Esophagus (tissue), 2 donors: ENCODE measurements around the gene FLRT3. TPM values are rescaled to one million over a fixed set of nuclear protein-coding genes. Genes with fewer than 3 reads are reported as not detected.

ENCODE experiments used
- H3K27ac ChIP-seq, 2 donors: one replicate each; pipeline ENCODE4 v1.5.1; 2013; ENCODE audit warnings: low read depth in 2 of 2, mild to moderate bottlenecking in 2 of 2, inconsistent platforms in 1 of 2, low read length in 1 of 2, moderate library complexity in 1 of 2
- H3K27me3 ChIP-seq, 2 donors: one replicate each; pipeline ENCODE4 v1.6.1; 2013; ENCODE audit warnings: low read length in 2 of 2, control low read depth in 1 of 2, mild to moderate bottlenecking in 1 of 2; ENCODE audit not compliant: insufficient read depth in 2 of 2, control insufficient read depth in 1 of 2
- H3K36me3 ChIP-seq, 2 donors: one replicate each; pipeline ENCODE4 v1.6.1; 2013; ENCODE audit warnings: low read length in 1 of 2; ENCODE audit not compliant: control insufficient read depth in 2 of 2, insufficient read depth in 2 of 2
- H3K4me1 ChIP-seq, 2 donors: one replicate each; pipeline ENCODE4 v1.6.1; 2013; ENCODE audit warnings: low read length in 1 of 2; ENCODE audit not compliant: control insufficient read depth in 2 of 2, insufficient read depth in 2 of 2
- H3K4me3 ChIP-seq, 2 donors: one replicate each; pipeline ENCODE4 v1.5.1; 2013; ENCODE audit warnings: low read length in 2 of 2, mild to moderate bottlenecking in 2 of 2, low read depth in 1 of 2, moderate library complexity in 1 of 2
- H3K9me3 ChIP-seq, 2 donors: one replicate each; pipeline ENCODE4 v1.6.1; 2013; ENCODE audit warnings: mild to moderate bottlenecking in 2 of 2, low read depth in 1 of 2, low read length in 1 of 2, moderate library complexity in 1 of 2; ENCODE audit not compliant: control insufficient read depth in 2 of 2, insufficient read depth in 1 of 2
- WGBS, 2 donors: extraction: QIAGEN DNeasy Blood & Tissue Kit; methylation state at CpG; one replicate each; pipeline ENCODE4 v1.1.7; 2013; 5-methylcytosine and 5-hydroxymethylcytosine counted together
- polyA plus RNA-seq, 2 donors: library from polyadenylated mRNA; stranded (reverse); fragments of 200-250 nt; gene quantifications; one replicate each; pipeline ENCODE4 v1.2.3, GENCODE V29; 2013
- donor health status: healthy with polysubstance abuse.
- donor health status: Bipolar disorder and iron deficiency.

Gene FLRT3
- polyA plus RNA-seq, 2 donors, result 0.42 to 0.90 TPM

- Histone ChIP-seq H3K4me1 (no peaks in the 10 kb centered on the region), H3K4me3 (no peak overlapping the region), H3K36me3 (no peaks in the 10 kb centered on the region), H3K27me3 (no peaks in the 10 kb centered on the region), H3K27ac (no peak overlapping the region), H3K9me3 (no peaks in the 10 kb centered on the region)
- 61 to 77% methylated on average over 2 of the region's 2 CpGs for WGBS, 2 donors
These were observed 4.5 kb downstream of the FLRT3 start for GRCh38 chr20:14332866-14333265.

DNA sequence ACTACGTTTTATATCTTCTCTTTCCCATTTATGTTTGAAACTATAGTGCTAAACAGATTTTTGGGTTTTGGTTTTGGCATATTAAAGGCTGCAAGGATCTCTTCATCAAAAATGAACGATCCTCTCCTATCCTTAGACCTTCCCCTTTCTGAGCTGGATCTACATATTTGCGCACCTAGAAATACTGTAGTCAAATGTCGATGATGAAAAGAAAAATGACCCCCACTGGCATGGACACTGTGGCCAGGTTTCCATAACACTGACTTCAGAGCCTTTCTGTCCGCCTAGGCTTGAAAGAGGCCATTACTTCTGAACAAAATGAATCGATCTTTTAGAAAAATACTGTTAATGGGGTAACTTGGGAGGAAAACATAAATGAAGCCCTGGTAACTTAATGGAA lies 5.8 kb downstream of the FLRT3 start:
- WGBS, 2 donors, result 85 to 87% methylated on average over 6 of the region's 6 CpGs
- Histone ChIP-seq H3K9me3 (no peaks in the 10 kb centered on the region), H3K27ac (no peak overlapping the region), H3K36me3 (no peaks in the 10 kb centered on the region), H3K4me3 (no peak overlapping the region), H3K27me3 (no peaks in the 10 kb centered on the region), H3K4me1 (no peaks in the 10 kb centered on the region)

DNA sequence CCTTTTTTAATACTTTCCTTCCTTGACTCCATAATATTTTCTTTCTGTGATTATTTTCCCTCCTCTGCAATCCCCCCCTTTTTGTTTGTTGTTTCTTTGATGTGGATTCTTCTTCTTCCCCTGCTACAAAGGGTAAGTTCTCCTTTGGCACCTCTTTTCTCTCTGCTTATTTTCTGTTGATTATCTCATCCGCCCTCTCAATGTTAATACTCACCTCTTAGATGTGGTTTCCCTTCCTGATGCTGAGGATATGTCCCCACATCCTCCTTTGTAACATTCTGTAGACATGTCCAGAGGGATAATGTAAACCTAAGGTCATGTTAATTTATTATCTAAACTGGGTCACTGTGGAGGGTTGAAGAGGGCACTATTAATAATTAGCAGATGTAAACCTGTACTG lies 17.7 kb downstream of the FLRT3 start:
- Histone ChIP-seq H3K36me3 (no peaks in the 10 kb centered on the region), H3K27ac (no peak overlapping the region), H3K9me3 (no peaks in the 10 kb centered on the region), H3K4me1 (no peaks in the 10 kb centered on the region), H3K27me3 (no peaks in the 10 kb centered on the region), H3K4me3 (no peak overlapping the region)
- WGBS, 2 donors, result 80 to 88% methylated on average over 1 of the region's 1 CpG

DNA sequence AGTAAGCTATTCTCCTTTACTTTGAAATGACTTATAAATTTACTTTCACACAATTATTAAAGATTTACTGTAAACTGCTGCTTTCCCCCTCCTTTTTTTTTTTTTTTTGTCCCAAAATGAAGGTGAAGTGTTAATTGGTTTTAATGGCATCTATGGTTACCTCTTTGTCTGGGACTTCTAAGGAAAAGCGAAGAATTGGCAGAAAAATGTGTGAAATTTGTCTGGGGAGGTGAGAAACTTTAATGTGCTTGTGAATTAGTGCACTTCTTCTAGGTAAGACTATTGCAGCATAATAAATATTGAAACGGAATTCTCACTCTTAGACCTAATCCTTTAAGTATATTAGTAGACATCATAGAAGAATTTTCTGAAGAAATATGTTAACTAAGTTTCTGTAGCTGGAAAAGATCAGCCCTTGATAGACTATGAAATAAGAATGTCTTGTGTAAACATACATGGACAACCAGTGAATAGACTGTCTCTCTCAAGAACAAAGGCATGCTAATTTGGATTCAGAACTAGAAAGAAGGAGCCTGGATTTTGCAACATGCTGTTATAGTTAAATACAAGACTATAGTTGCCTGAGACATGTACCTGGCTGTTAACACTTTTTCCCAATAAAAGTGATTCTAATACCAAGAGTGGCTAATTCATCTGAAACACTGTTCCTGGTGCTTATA lies 23.9 kb downstream of the FLRT3 start:
- WGBS, 2 donors, result 51 to 68% methylated on average over 2 of the region's 2 CpGs

DNA sequence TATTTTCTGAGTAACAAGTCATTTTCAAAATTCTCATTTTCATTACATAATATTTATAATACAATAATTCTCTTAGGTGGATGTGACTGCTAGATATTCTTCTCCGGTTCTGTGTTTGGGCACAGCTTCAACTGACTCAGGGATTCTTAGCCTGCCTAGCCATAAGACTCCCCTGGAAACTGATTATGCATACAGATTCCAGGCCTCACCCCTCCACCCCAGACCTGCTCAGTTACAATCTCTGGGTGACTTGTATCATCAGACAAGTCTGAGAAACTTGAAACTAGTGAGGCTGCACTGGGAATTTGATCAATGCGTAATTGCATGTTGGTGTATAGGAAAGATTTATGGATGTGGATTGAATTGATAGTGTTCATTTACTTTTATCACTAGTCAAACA lies 25.4 kb downstream of the FLRT3 start:
- Histone ChIP-seq H3K36me3 (no peaks in the 10 kb centered on the region), H3K4me1 (no peaks in the 10 kb centered on the region), H3K27me3 (no peaks in the 10 kb centered on the region), H3K9me3 (no peaks in the 10 kb centered on the region), H3K27ac (no peak overlapping the region), H3K4me3 (no peak overlapping the region)
- WGBS, 2 donors, result 94 to 95% methylated on average over 2 of the region's 2 CpGs

More for the DNA sequence above, 23.9 kb downstream of the FLRT3 start:
- Histone ChIP-seq H3K36me3 (no peaks in the 10 kb centered on the region), H3K27ac (no peak overlapping the region), H3K4me3 (no peak overlapping the region), H3K9me3 (no peaks in the 10 kb centered on the region), H3K27me3 (no peaks in the 10 kb centered on the region), H3K4me1 (no peaks in the 10 kb centered on the region)

- Histone ChIP-seq H3K4me1 (no peaks in the 10 kb centered on the region), H3K36me3 (no peaks in the 10 kb centered on the region), H3K27ac (no peak overlapping the region), H3K9me3 (no peaks in the 10 kb centered on the region), H3K27me3 (no peaks in the 10 kb centered on the region), H3K4me3 (no peak overlapping the region)
- WGBS, 2 donors, result 89 to 91% methylated on average over 5 of the region's 5 CpGs
These were observed 26.3 kb downstream of the FLRT3 start for GRCh38 chr20:14310977-14311627.

DNA sequence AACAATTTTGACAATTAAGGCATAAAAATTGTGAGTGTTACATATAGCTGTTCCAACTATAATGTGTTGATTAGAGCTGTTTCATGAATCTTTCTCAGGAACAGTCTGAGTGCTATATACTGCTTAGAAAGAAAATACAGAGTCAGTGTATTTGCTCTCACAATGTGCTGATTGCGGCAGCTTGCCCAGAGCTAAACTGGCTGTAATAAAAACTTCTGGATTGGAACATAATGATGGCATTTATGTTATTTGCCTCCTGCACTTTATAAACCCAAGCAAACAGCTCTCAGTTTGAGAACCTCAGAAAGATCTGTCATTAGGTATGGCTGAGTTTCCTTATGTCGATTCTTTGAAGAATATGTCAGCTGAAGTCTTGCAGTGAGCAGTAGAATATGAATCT lies 29.5 kb downstream of the FLRT3 start:
- Histone ChIP-seq H3K4me1 (no peaks in the 10 kb centered on the region), H3K27ac (no peak overlapping the region)
- WGBS, 2 donors, result 85 to 90% methylated on average over 2 of the region's 2 CpGs

DNA sequence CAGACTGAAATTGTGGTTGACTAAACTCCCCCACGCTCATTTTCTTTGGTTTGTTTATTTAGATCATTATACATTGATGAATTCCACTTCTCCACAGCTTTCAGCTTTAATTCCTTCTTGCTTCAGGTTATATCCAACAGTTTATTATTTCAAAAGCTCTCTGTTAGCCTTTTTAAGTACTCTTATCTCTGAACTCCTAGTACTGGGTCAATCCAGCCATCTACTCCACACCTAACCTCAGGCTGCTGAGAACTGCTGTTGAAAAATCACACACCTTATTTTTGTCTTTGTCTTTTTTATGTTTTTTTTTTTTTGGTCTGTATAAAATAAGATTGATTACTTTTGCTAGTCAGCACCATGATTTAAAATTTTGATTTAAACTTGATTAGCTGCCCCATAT lies 32.9 kb downstream of the FLRT3 start:
- no peaks in the 10 kb centered on the region for H3K36me3 ChIP-seq
- no peaks in the 10 kb centered on the region for H3K27me3 ChIP-seq
- H3K4me1 ChIP-seq, result no peaks in the 10 kb centered on the region
- no peak overlapping the region for H3K4me3 ChIP-seq
- no peak overlapping the region for H3K27ac ChIP-seq
- 64 to 67% methylated on average over 1 of the region's 1 CpG for WGBS, 2 donors
- no peaks in the 10 kb centered on the region for H3K9me3 ChIP-seq

More for the DNA sequence above, 29.5 kb downstream of the FLRT3 start:
- no peaks in the 10 kb centered on the region for H3K9me3 ChIP-seq
- no peaks in the 10 kb centered on the region for H3K27me3 ChIP-seq
- no peak overlapping the region for H3K4me3 ChIP-seq
- H3K36me3 ChIP-seq, result no peaks in the 10 kb centered on the region

DNA sequence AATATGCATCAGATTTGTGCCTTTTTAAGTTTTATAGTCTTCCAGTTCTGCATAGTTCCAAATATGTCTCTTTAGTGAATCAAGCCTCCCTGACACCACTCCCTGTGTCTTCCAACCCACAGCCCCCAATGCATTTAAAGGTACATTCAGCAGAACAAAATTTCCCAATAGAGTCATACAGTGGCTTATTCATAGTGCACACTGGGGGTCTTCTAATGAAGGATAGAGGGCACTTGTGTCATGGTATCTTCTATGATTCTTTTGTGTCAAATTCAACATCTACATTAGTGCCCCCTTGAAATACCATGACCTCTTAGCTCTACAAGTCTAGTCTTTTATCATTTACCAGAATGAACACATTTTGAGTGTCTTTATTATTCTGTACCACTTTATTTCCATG lies 33.8 kb downstream of the FLRT3 start:
- no peaks in the 10 kb centered on the region for H3K9me3 ChIP-seq
- H3K27me3 ChIP-seq, result no peaks in the 10 kb centered on the region
- no peak overlapping the region for H3K27ac ChIP-seq
- H3K36me3 ChIP-seq, result no peaks in the 10 kb centered on the region
- H3K4me1 ChIP-seq, result no peaks in the 10 kb centered on the region
- no peak overlapping the region for H3K4me3 ChIP-seq

- H3K9me3 ChIP-seq, result no peaks in the 10 kb centered on the region
- no peaks in the 10 kb centered on the region for H3K27me3 ChIP-seq
- WGBS, 2 donors, result 87 to 89% methylated on average over 6 of the region's 6 CpGs
- H3K4me3 ChIP-seq, result no peak overlapping the region
- H3K27ac ChIP-seq, result no peak overlapping the region
- no peaks in the 10 kb centered on the region for H3K4me1 ChIP-seq
- H3K36me3 ChIP-seq, result no peaks in the 10 kb centered on the region
These were observed 34.3 kb downstream of the FLRT3 start for GRCh38 chr20:14303106-14303505.
